Urinary bladder (tissue), 4 donors: ENCODE measurements around the gene TRAT1. TPM values are rescaled to one million over a fixed set of nuclear protein-coding genes. Genes with fewer than 3 reads are reported as not detected.

Experiments used
- DNase-seq: peaks from one replicate; pipeline ENCODE4 v3.0.0-alpha.2; 2015; ENCODE audit errors: extremely low spot score
- H3K27ac ChIP-seq: one replicate; pipeline ENCODE4 v1.5.1; 2013; ENCODE audit warnings: low read depth, mild to moderate bottlenecking, moderate library complexity
- H3K36me3 ChIP-seq: one replicate; pipeline ENCODE4 v1.6.1; 2013; ENCODE audit warnings: mild to moderate bottlenecking, moderate library complexity; ENCODE audit not compliant: insufficient read depth
- H3K4me1 ChIP-seq: one replicate; pipeline ENCODE4 v1.6.1; 2013; ENCODE audit warnings: mild to moderate bottlenecking, moderate library complexity; ENCODE audit not compliant: insufficient read depth
- H3K4me3 ChIP-seq: one replicate; pipeline ENCODE4 v1.5.1; 2013; ENCODE audit warnings: low read depth, low read length
- WGBS: extraction: QIAGEN DNeasy Blood & Tissue Kit; methylation state at CpG from one replicate; pipeline ENCODE4 v1.1.7; 2013; 5-methylcytosine and 5-hydroxymethylcytosine counted together
- polyA plus RNA-seq: library from polyadenylated mRNA; stranded (reverse); fragments of 200-250 nt; gene quantifications from one replicate; pipeline ENCODE4 v1.2.3, GENCODE V29; 2013
- total RNA-seq: library from RNA; depleted of rRNA; stranded (reverse); fragments of >200 nt; gene quantifications from one replicate; pipeline ENCODE4 v1.2.3, GENCODE V29; 2014
- donor health status: healthy with polysubstance abuse.
- donor health status: healthy.

The TRAT1 gene
- total and polyA plus RNA-seq, 2 donors = 0.34 to 0.95 TPM

DNA sequence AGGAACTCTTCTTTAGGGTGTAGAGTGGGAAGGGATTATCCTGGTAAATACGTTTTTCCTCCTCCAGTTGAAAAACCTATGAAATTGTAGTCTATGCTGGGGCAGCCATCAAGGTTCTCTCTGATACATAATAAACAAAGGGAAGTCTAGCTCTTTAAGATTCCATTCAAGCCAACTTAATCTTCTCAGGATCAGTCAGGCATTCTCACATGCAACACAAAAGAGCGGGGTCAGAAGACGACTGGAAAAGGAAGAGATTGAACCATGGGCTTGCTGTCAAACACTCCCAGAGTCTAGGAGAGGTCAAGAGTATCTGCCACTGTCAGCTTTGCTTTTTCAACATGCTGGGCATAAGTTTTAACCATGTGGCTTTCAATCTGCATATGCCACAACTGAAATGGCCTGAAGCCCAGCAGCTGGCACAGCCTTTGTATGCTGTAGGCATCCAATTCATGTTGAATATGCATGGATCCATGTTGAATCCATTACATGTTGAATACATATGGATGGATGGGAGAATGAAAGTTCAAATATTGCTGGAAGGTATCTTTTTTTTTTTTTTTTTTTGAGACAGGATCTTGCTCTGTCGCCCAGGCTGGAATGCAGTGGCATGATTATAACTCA is 8.5 kb downstream of the TRAT1 start:
- 70% methylated on average over 4 of the region's 4 CpGs for WGBS
- H3K36me3 ChIP-seq = no peaks in the 10 kb centered on the region
- no peak for DNase-seq
- no peak overlapping the region for H3K27ac ChIP-seq
- no peak overlapping the region for H3K4me3 ChIP-seq
- no peaks in the 10 kb centered on the region for H3K4me1 ChIP-seq

DNA sequence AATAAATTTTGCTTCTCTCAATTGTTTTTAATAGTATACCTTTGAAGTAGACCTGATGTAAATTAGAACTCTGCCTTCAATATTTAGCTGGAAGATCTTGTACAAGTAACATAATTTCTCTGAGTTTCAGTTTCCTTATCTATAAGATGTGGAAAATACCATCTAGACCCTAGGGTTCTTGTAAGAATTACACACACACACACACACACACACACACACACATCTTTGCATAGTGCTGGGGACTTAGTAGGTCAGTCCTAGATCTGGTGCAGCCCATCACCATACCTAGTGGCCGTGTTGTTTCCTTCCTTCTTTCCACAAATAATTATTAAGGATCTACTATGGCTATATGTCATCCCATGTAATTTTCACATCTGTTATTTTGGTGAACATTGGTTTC is 11.0 kb downstream of the TRAT1 start:
- H3K4me1 ChIP-seq = no peaks in the 10 kb centered on the region
- 70% methylated on average over 1 of the region's 1 CpG for WGBS
- no peaks in the 10 kb centered on the region for H3K36me3 ChIP-seq
- H3K27ac ChIP-seq = no peak overlapping the region
- no peak overlapping the region for H3K4me3 ChIP-seq
- no peak for DNase-seq

DNA sequence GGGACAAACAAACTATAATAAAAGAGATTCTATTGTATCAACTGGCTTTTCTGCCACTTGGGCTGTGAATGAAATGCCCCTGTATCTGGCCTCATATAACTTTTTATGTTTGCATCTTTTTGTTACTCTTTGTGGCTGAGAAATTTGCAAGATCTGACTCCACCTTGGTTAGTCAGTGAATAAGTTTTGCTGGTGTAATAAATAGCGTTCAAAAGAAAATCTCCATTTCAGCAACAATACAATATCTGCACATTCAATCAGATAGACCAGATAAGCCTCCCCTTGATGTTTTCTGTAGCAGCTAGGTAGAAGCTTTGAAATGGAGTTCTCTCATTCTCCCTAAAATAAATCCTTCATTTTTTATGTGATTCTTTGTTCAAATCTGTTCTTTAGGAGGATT is 12.0 kb downstream of the TRAT1 start:
- DNase-seq = no peak
- 46% methylated on average over 1 of the region's 1 CpG for WGBS
- Histone ChIP-seq H3K27ac (no peak overlapping the region), H3K36me3 (no peaks in the 10 kb centered on the region), H3K4me1 (no peaks in the 10 kb centered on the region), H3K4me3 (no peak overlapping the region)

DNA sequence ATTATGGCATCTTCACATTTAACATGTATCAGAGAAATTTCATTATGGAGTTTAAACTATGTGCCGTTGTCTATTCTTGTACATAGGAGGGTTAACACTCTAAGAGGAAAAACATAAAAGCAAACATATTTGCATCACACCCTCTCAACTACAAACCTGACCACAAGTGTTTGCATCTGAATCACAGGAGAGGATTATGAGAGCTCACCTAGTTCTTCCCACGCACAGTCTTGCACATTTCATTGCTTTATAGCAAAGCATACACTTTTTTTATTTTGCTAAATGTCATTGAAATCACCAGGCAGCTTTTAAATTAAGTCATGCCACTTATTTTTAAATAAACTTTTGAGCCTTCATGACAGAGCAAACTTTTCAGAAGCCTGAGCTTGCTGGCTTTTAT is 12.5 kb downstream of the TRAT1 start:
- no peak for DNase-seq
- Histone ChIP-seq H3K4me1 (no peaks in the 10 kb centered on the region), H3K36me3 (no peaks in the 10 kb centered on the region), H3K27ac (no peak overlapping the region), H3K4me3 (no peak overlapping the region)
- 52% methylated on average over 2 of the region's 2 CpGs for WGBS

DNA sequence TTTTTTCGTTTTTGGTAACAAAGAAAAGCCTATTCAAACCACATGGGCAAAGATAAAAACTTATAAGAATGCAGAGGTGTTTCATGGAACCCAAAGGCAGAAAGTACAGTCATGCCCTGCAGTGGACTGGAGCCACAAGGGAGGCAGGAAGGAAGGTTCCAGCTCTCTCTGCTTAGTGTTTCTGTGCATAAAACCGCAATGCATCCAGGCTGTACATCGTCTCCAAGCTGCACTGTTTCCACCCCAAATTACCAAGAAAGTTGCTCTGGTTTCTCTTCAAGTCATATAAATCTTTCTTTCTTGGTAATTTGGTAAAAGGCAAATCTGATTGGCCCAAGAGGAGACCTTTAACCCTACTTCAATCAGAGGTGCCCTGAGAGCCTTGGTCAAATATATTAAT is 15.8 kb downstream of the TRAT1 start:
- Histone ChIP-seq H3K27ac (no peak overlapping the region), H3K36me3 (no peaks in the 10 kb centered on the region), H3K4me3 (no peak overlapping the region), H3K4me1 (no peaks in the 10 kb centered on the region)
- DNase-seq = no peak
- 71% methylated on average over 3 of the region's 3 CpGs for WGBS

DNA sequence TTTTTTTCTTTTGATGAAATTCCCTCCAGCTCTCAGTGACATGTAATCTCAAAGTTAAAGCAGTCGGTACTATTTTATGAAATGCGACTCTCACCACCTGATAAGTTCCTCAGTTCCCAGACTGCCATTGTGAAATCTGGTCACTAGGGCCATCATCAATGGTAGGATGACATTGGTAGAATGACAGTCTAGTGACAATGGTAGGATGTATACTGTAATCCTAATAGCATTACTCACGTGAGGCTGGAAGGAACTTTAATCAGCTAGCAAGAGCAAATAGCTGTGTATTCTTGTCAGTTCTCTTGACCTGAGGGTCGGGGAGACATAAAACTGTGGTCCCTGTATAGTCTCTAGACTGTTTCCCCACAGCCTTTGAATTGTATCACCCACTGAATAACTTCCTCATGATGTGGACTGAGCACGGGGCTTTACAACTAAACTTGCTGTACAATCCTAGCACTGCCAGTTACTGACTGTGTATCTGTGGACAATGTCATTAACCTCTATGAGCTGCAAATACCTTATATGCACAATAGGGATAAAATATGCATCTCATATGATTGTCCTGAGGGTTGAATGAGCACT is 23.2 kb downstream of the TRAT1 start:
- 73% methylated on average over 5 of the region's 5 CpGs for WGBS
- no peaks in the 10 kb centered on the region for H3K4me1 ChIP-seq
- H3K4me3 ChIP-seq = no peak overlapping the region
- no peaks in the 10 kb centered on the region for H3K36me3 ChIP-seq
- DNase-seq = no peak
- H3K27ac ChIP-seq = no peak overlapping the region

DNA sequence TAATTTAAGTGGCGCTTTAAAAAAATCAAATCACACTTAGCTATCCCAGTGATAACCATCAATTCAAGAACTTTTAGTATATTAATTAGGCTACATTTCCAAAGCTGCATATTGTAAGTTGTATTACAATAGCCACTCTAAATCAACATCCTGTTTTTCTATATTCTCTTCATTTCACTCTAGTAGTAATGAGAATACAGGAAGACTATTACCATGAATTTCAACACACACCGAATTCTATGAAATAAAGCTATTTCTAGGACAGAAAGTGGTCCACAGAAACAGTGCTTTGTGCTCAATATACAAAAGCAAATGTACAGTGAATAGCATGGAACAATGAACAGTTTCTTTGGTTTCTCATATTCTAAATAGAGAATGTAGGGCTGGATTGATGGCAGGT is 24.6 kb downstream of the TRAT1 start:
- Histone ChIP-seq H3K36me3 (no peaks in the 10 kb centered on the region), H3K27ac (no peak overlapping the region), H3K4me3 (no peak overlapping the region), H3K4me1 (no peaks in the 10 kb centered on the region)
- DNase-seq = no peak
- 87% methylated on average over 2 of the region's 2 CpGs for WGBS

DNA sequence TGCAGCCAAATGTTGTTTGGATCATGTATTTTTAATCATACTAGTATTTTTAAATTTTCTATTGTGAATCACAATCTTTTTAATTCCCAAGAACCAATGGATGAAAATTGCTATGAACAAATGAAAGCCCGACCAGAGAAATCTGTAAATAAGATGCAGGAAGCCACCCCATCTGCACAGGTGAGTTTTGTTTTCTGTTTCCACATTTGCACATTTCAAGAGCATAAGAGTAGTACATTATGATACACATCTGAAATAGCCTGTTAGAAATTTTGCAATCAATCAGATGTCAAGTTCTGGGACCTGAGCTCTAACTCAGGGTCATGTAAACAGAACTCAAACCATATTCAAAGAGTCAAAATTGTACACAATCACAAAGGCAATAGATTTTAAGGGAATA is 26.5 kb downstream of the TRAT1 start:
- H3K36me3 ChIP-seq = no peaks in the 10 kb centered on the region
- no peak for DNase-seq
- H3K27ac ChIP-seq = no peak overlapping the region
- WGBS = 87% methylated on average over 1 of the region's 1 CpG
- no peak overlapping the region for H3K4me3 ChIP-seq
- no peaks in the 10 kb centered on the region for H3K4me1 ChIP-seq

DNA sequence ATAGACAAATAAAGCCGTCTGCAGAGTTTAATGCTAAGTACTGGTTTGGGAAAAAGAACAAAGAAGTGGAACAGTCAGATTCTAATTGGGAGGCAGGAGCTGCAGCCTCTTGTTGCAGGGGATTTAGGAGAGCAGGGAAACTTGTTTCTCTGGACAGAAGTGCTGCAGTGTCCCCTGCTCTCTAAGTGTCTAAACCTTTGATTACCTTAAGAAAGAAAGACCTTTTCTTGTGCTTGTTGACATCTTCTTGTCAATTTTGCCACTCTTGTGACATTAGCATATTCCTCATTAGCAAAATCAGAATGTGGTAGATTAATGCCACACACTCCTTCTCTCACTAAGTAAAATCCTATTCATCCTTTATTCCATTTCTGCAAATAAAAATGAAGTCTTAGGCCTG is 38.8 kb downstream of the TRAT1 start:
- H3K36me3 ChIP-seq = no peaks in the 10 kb centered on the region
- 43% methylated on average over 1 of the region's 1 CpG for WGBS
- no peak overlapping the region for H3K27ac ChIP-seq
- H3K4me3 ChIP-seq = no peak overlapping the region
- no peak for DNase-seq
- no peaks in the 10 kb centered on the region for H3K4me1 ChIP-seq

DNA sequence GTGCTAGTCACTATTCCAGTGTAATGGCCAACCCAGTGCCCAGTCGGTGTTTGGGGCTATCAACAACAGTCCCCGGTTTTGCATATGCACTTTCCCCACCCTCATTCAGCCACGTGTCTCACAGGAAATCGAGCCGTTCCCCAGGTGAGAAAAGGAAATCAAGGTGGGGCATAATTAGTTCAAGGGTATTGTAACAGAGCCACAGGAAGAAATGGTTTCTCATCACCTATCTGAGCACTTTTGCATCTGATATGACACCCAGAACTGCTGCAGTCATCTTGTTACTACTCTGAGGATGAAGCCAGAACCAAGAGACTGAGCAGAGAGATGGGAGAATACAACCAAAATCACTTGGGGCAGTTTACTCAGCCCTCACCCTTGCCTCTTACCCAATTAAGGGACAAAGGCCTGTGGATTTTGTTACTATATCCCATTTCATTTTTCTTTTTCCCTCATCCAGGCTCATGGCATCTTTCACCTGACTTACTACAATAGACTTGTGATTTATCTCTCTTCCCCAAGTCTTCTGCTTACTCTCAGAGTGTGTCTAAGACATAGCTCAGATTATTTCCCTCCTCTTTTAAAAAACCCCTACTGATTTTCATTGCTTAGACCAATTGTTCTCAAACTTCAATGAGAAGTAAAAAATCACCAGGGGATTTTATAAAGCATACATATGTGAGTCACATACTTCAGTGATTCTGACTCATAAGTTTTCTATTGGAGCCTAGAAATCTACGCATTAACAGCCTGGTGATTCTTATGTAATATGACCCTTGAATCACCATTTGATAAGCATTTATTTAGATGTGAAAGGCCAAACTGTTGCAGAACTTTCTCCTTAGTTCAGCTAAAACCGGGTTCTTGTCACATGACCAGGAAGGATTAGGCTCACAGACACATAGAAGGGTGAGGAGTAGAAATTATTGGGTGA is 40.5 kb downstream of the TRAT1 start:
- no peak for DNase-seq
- Histone ChIP-seq H3K27ac (no peak overlapping the region), H3K36me3 (no peaks in the 10 kb centered on the region), H3K4me1 (no peaks in the 10 kb centered on the region), H3K4me3 (no peak overlapping the region)
- 59% methylated on average over 7 of the region's 7 CpGs for WGBS

DNA sequence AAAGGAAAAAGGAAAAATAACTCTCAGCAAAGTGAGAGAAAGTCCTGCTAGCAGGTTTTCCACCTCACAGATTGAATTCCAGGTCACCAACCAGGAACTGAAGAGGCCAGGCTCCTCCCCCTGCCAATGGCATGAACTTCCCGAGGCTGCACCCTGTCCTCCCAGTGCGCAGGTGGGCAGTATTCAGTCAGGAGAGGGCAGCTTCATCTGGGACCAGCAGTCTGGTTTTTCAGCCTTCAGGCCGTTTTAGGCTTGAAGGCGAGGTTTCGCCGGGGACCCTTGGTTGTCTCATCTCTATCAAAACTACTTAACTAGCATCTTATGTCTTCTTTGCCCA is 41.2 kb downstream of the TRAT1 start:
- no peak for DNase-seq
- whole genome bisulfite sequencing = 93% methylated on average over 6 of the region's 6 CpGs
- H3K36me3 ChIP-seq = no peaks in the 10 kb centered on the region
- H3K27ac ChIP-seq = no peak overlapping the region
- no peaks in the 10 kb centered on the region for H3K4me1 ChIP-seq
- H3K4me3 ChIP-seq = no peak overlapping the region

DNA sequence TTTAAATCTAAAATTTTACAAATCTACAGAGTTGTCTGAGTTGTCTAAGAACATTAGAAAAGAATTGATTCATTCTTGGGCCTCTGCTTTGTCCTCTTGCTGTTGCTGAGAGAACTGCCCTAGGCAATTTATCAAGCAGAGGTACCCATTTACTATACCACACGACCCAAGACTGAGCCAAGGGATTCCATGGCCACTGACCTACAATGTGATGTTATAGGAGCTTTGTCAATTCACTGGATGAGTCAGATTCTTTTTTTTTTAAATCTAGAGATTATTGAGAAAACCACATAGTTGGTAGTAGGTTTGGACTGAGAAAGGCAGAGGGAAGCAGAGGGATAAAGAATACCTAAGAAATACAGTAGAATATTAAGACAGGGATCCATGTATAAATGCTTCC is 55.3 kb downstream of the TRAT1 start:
- H3K4me1 ChIP-seq = no peaks in the 10 kb centered on the region
- no peak for DNase-seq
- no peak overlapping the region for H3K4me3 ChIP-seq
- no peaks in the 10 kb centered on the region for H3K36me3 ChIP-seq
- H3K27ac ChIP-seq = no peak overlapping the region
- 54% methylated on average over 1 of the region's 1 CpG for WGBS

DNA sequence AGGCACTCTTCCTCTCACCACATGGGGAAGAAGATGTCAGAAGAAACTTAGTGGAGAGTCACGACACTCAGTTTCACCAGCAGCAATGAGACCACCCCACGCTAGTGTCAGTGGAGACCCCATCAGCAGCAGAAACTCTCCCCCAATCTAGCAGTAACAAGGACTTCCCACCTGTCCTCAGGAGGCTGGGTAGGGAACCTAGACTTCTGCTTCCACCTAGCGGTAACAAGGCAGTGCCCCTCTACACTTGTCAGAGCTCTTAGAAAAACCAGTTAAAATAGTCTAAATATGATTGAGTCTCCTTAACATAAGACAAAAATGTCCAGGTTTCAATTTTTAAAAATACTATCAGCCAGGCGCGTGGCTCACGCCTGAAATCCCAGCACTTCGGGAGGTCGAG is 57.3 kb downstream of the TRAT1 start:
- no peak for DNase-seq
- H3K27ac ChIP-seq = no peak overlapping the region
- no peaks in the 10 kb centered on the region for H3K36me3 ChIP-seq
- H3K4me1 ChIP-seq = no peaks in the 10 kb centered on the region
- H3K4me3 ChIP-seq = no peak overlapping the region
- 87% methylated on average over 8 of the region's 8 CpGs for WGBS

DNA sequence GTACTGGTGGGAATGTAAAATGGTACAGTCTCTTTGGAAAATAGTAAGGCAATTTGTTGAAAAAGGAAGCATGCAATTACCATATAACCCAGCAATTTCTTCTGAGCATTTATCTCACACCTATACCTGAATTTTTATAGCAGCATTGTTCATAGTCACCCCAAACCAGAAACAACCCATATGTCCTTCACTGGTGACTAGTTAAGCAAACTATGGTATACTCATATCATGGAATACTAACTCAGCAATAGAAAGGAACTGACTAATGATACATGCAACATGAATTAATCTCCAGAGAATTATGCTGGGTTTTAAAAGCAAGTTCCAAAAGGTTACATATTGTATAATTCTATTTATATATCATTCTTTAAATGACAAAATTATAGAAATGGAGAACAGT is 60.2 kb downstream of the TRAT1 start:
- DNase-seq = no peak
- Histone ChIP-seq H3K36me3 (no peaks in the 10 kb centered on the region), H3K4me1 (no peaks in the 10 kb centered on the region), H3K27ac (no peak overlapping the region), H3K4me3 (no peak overlapping the region)
